GM12878 (cell line): Measurements from ENCODE around the gene LAMC3. TPM values are rescaled to one million over a fixed set of nuclear protein-coding genes. Genes with fewer than 3 reads are reported as not detected.

ENCODE experiments used
- ATAC-seq: fragments of 200-7000 bp; cut with Tn5 transposase; 3 replicates; pipeline ENCODE4 v1.9.1; 2020; ENCODE audit warnings: mild to moderate bottlenecking, moderate library complexity
- BruUV-seq: library from RNA; stranded (reverse); fragments of 400-500 nt; replicated peaks from 2 replicates; lab custom pipeline; 2021; lab: Mats Ljungman, UMichigan
- CTCF ChIA-PET: fragments of 300-600 bp; sonication (Branson Sonifier 250); formaldehyde crosslinking; extraction: SDS; loops from one replicate; lab custom pipeline; 2021; ENCODE audit warnings: inconsistent platforms; lab: Yijun Ruan, JAX
- POLR2A ChIA-PET: fragments of 350-600 bp; formaldehyde crosslinking; extraction: SDS; loops from one replicate; lab custom pipeline; 2021; ENCODE audit warnings: inconsistent platforms; lab: Charles Lee
- RAD21 ChIA-PET: fragments of 300-600 bp; sonication (Branson Sonifier 250); formaldehyde crosslinking; loops from one replicate; lab custom pipeline; 2023; ENCODE audit warnings: antibody characterized with exemption; ENCODE audit not compliant: unreplicated experiment; lab: Charles Lee
- SMC1A ChIA-PET: fragments of 300-600 bp; sonication (Branson Sonifier 250); formaldehyde crosslinking; loops from one replicate; lab custom pipeline; 2023; ENCODE audit not compliant: unreplicated experiment, uncharacterized antibody; lab: Charles Lee
- DNase-seq: peaks from one replicate; pipeline ENCODE4 v3.0.0-alpha.2; 2011; ENCODE audit warnings: low read depth, low spot score
- FAIRE-seq: peaks from 3 replicates; lab custom pipeline; 2011; peaks lifted over from hg19 to GRCh38; lab: Jason Lieb, UNC
- H2AFZ ChIP-seq: 2 replicates; pipeline ENCODE4 v1.6.0; 2011; ENCODE audit warnings: low read depth, low read length, control low read depth; ENCODE audit not compliant: control insufficient read depth
- H3K27ac ChIP-seq: 2 replicates; pipeline ENCODE4 v1.5.1; 2011; ENCODE audit warnings: control low read depth; ENCODE audit not compliant: control insufficient read depth, insufficient read depth
- H3K27me3 ChIP-seq, 2 experiments: replicated peaks in 1 of 2; 2 replicates each; pipeline versions ENCODE4 v1.6.0 to v1.6.1; 2011; ENCODE audit warnings: low read length in 1 of 2; ENCODE audit not compliant: control insufficient read depth in 2 of 2, insufficient read depth in 2 of 2
- H3K36me3 ChIP-seq, 2 experiments: 2 replicates each; pipeline ENCODE4 v1.5.1; 2011; ENCODE audit warnings: low read length in 1 of 2; ENCODE audit not compliant: control insufficient read depth in 2 of 2, insufficient read depth in 2 of 2
- H3K4me1 ChIP-seq: 2 replicates; pipeline ENCODE4 v1.6.1; 2011; ENCODE audit warnings: mild to moderate bottlenecking, low read length, moderate library complexity, mixed read lengths; ENCODE audit not compliant: control insufficient read depth, insufficient read depth
- H3K4me2 ChIP-seq: 2 replicates; pipeline ENCODE4 v1.6.0; 2011; ENCODE audit warnings: control low read depth; ENCODE audit not compliant: control insufficient read depth, insufficient read depth
- H3K4me3 ChIP-seq: fragments of 200-600 bp; sonication (generic); 2 replicates; pipeline ENCODE4 v1.5.1; 2016
- H3K79me2 ChIP-seq: 2 replicates; pipeline ENCODE4 v1.6.0; 2011; ENCODE audit warnings: low read length; ENCODE audit not compliant: control insufficient read depth, insufficient read depth
- H3K9ac ChIP-seq: 2 replicates; pipeline ENCODE4 v1.8.0; 2011; ENCODE audit warnings: low read length, control low read depth, mixed read lengths; ENCODE audit not compliant: control insufficient read depth, insufficient read depth
- H3K9me3 ChIP-seq: replicated peaks from 3 replicates; pipeline ENCODE4 v1.5.1; 2011; ENCODE audit warnings: mild to moderate bottlenecking, low read length; ENCODE audit not compliant: control insufficient read depth, insufficient read depth
- H4K20me1 ChIP-seq: 2 replicates; pipeline ENCODE4 v1.6.0; 2011; ENCODE audit not compliant: control insufficient read depth, insufficient read depth
- ATF7 ChIP-seq: fragments of 450-650 bp; IDR thresholded peaks from 2 replicates; pipeline ENCODE4 v1.6.1; 2016; ENCODE audit warnings: low read depth, mild to moderate bottlenecking
- BHLHE40 ChIP-seq, 2 experiments: fragments of 450-650 bp in 1 of 2; IDR thresholded peaks; 2 replicates each; pipeline ENCODE4 v1.6.1; 2011 to 2017; ENCODE audit warnings: low read depth in 2 of 2, borderline replicate concordance in 1 of 2, improper control_type of control experiment in 1 of 2, low read length in 1 of 2, mild to moderate bottlenecking in 1 of 2
- BRCA1 ChIP-seq: IDR thresholded peaks from 2 replicates; pipeline ENCODE4 v1.6.1; 2011; ENCODE audit warnings: low read depth, low read length, improper control_type of control experiment
- CHD4 ChIP-seq: fragments of 200-600 bp; sonication (generic); IDR thresholded peaks from 2 replicates; pipeline ENCODE4 v1.6.1; 2016; ENCODE audit warnings: mild to moderate bottlenecking
- E2F8 ChIP-seq: fragments of 450-650 bp; IDR thresholded peaks from 2 replicates; pipeline ENCODE4 v1.6.1; 2018; ENCODE audit warnings: mild to moderate bottlenecking, low read depth, moderate library complexity; ENCODE audit not compliant: partially characterized antibody
- HDAC6 ChIP-seq: fragments of 200-600 bp; sonication (generic); IDR thresholded peaks from one replicate; pipeline ENCODE4 v1.8.0; 2017; ENCODE audit warnings: antibody characterized with exemption; ENCODE audit not compliant: unreplicated experiment
- KLF5 ChIP-seq: fragments of 450-650 bp; IDR thresholded peaks from 2 replicates; pipeline ENCODE4 v1.6.1; 2014; ENCODE audit warnings: mild to moderate bottlenecking; ENCODE audit not compliant: partially characterized antibody
- MYB ChIP-seq: fragments of 150-350 bp; IDR thresholded peaks from 2 replicates; pipeline ENCODE4 v1.6.1; 2014; ENCODE audit warnings: mild to moderate bottlenecking, low read depth, low read length, borderline replicate concordance
- NFYA ChIP-seq: IDR thresholded peaks from 2 replicates; pipeline ENCODE4 v1.6.1; 2011; ENCODE audit warnings: low read depth, mild to moderate bottlenecking, low read length, improper control_type of control experiment, borderline replicate concordance
- RELA ChIP-seq: fragments of 450-650 bp; IDR thresholded peaks from 2 replicates; pipeline ENCODE4 v1.8.0; 2014; ENCODE audit warnings: borderline replicate concordance; ENCODE audit not compliant: partially characterized antibody
- STAT3 ChIP-seq: IDR thresholded peaks from 2 replicates; pipeline ENCODE4 v1.6.1; 2011; ENCODE audit warnings: low read depth, low read length, improper control_type of control experiment
- TBL1XR1 ChIP-seq: IDR thresholded peaks from 2 replicates; pipeline ENCODE4 v1.6.1; 2012; ENCODE audit warnings: low read depth, low read length, improper control_type of control experiment
- ZNF384 ChIP-seq: IDR thresholded peaks from 2 replicates; pipeline ENCODE4 v1.6.1; 2012; ENCODE audit warnings: low read depth, mild to moderate bottlenecking, low read length, improper control_type of control experiment, borderline replicate concordance
- WGBS: methylation state at CpG from one replicate; pipeline ENCODE4 v1.1.6; 2016; ENCODE audit warnings: low lambda C conversion rate; ENCODE audit not compliant: insufficient replicate concordance, insufficient coverage; ENCODE audit errors: missing lambda C conversion rate; 5-methylcytosine and 5-hydroxymethylcytosine counted together
- in situ Hi-C: fragments of 300-500 bp; cut with MboI; formaldehyde crosslinking; loops from 9 replicates; pipeline ENCODE4 v1.14.3; 2018; ENCODE audit warnings: mixed read lengths
- intact Hi-C: fragments of 100-400 bp; cut with micrococcal nuclease; formaldehyde crosslinking; loops from one replicate; pipeline ENCODE4 v1.14.2; 2022; ENCODE audit not compliant: unreplicated experiment
- polyA plus RNA-seq, 11 experiments: library from polyadenylated mRNA; depleted of rRNA in 4 of 11; unstranded in 6 of 11; stranded (reverse) in 5 of 11; fragments of >200 nt; fragmentation: Nextera tagmentation in 4 of 11; fragmentation: Illumina TruSeq in 1 of 11; extraction: Ambion mirVana in 4 of 11; extraction: Trizol in 1 of 11; gene quantifications; 1 replicate in 1 of 11; 2 replicates in 10 of 11; pipeline versions ENCODE4 v1.2.1 to v1.2.3, GENCODE V29; 2011 to 2016; ENCODE audit warnings: inconsistent platforms in 2 of 11, missing spikeins in 2 of 11, low read depth in 1 of 11
- total RNA-seq, 4 experiments: library from RNA; depleted of rRNA in 3 of 4; stranded (reverse); fragments of >200 nt in 3 of 4; fragmentation: Illumina TruSeq in 1 of 4; extraction: Trizol in 1 of 4; gene quantifications; 2 replicates each; pipeline versions ENCODE4 v1.2.1 to v1.2.3, GENCODE V29; 2013 to 2021

LAMC3 gene
- total and polyA plus RNA-seq, 10 of the 15 experiments (the other 5 are each of a cell fraction or from before 2014, with no cell fraction given) = under 0.01 to 0.08 TPM; not detected in 8

DNA sequence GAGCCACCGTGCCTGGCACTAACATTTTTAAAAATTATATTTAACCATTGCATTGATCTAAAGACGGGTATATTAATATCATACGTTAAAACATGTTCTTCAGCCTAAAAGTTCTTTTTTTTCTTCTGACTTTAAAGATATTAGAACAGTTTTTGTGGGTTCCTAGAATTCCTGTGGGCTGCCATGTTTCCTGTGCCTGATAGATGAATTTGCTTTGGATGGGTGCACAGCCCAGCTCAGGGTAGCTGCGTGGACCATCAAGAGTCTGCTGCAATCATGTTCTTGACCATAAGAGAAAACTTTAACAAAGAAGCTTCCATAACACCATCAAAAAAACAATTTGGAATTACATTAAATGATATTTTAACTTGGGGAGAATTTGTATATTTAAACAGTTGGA is 2.4 kb upstream of the LAMC3 start:
- H3K36me3 ChIP-seq = no peaks in the 10 kb centered on the region
- H3K9me3 ChIP-seq = no peaks in the 10 kb centered on the region
- intact Hi-C loops = no loop called here
- ChIA-PET RAD21 (no interaction called here), SMC1A (no interaction called here), CTCF (no interaction called here), POLR2A (no interaction called here)
- no peak overlapping the region for H2AFZ ChIP-seq
- no peak overlapping the region for H3K4me2 ChIP-seq
- no peaks in the 10 kb centered on the region for H3K79me2 ChIP-seq
- peaks cover 0 to 2% of the 10 kb centered on the region in 2 experiments; a peak in 3 of 4 replicates for H3K27me3 ChIP-seq
- no peaks in the 10 kb centered on the region for H4K20me1 ChIP-seq
- no TSS peak for BruUV-seq
- no peak for DNase-seq
- ATAC-seq = no peak
- H3K4me1 ChIP-seq = no peaks in the 10 kb centered on the region
- WGBS = 79% methylated on average over 4 of the region's 4 CpGs
- no peak overlapping the region for H3K4me3 ChIP-seq
- H3K27ac ChIP-seq = no peak overlapping the region
- no peak overlapping the region for H3K9ac ChIP-seq
- TF ChIP-seq STAT3 = no peak
- TF ChIP-seq ZNF384 = no peak
- no peak for TF ChIP-seq ATF7
- TF ChIP-seq HDAC6 = no peak
- TF ChIP-seq NFYA = no peak
- TF ChIP-seq TBL1XR1 = no peak
- no peak for TF ChIP-seq BRCA1
- no peak for TF ChIP-seq CHD4
- no peak for TF ChIP-seq MYB
- no peak for TF ChIP-seq BHLHE40 (IDR thresholded peaks at IDR 0.05; ENCODE audit: borderline replicate concordance in 1 of 2, low read depth in 2 of 2, low read length in 1 of 2)
- no peak for TF ChIP-seq E2F8
- TF ChIP-seq RELA = no peak
- no peak for TF ChIP-seq KLF5
- no peak for FAIRE-seq
- in situ Hi-C loops = no loop called here
